ENCODE measurements around the gene CPED1. TPM values are rescaled to one million over a fixed set of nuclear protein-coding genes. Genes with fewer than 3 reads are reported as not detected.
"Not testable (repeated sequence)": the region's sequence is repeated elsewhere in the genome, so short reads cannot be mapped to it uniquely, and the experiment has no call there.

Gene CPED1
- total and polyA plus RNA-seq, 7 experiments from 2014 or later = 0.10 to 4.5 (median 0.40) TPM; not detected in 2

GRCh38 chr7:121183883-121184282 lies 195.4 kb downstream of the CPED1 start:
- H3K4me3 ChIP-seq (ENCODE audit: low read length); H3K4me1 ChIP-seq (ENCODE audit: control insufficient read depth in 2 of 2, insufficient read depth in 2 of 2, low read length in 2 of 2); H3K36me3 ChIP-seq (ENCODE audit: control insufficient read depth in 2 of 3, insufficient read depth in 3 of 3, low read length in 3 of 3); H3K27ac Mint-ChIP-seq; DNase-seq; H3K36me3 Mint-ChIP-seq; H3K4me1 Mint-ChIP-seq; H3K27ac ChIP-seq (ENCODE audit: low read depth, low read length); H3K9me3 ChIP-seq (ENCODE audit: control insufficient read depth in 2 of 3, low read length in 3 of 3); ATAC-seq; CTCF ChIA-PET; intact Hi-C loops (cut with micrococcal nuclease); H3K27me3 ChIP-seq (ENCODE audit: control insufficient read depth in 2 of 2, insufficient read depth in 2 of 2, low read length in 2 of 2); H3K4me3 Mint-ChIP-seq; H3K9me3 Mint-ChIP-seq: not testable (repeated sequence)
- peaks cover 0 to 22% (median 10%) of the 10 kb centered on the region in 5 donors for H3K27me3 Mint-ChIP-seq
- POLR2A ChIA-PET = interaction anchor here (0.7 kb wide), 1 partner anchor 47 kb away, joined by 3 read pairs; no protein-coding TSS in a partner anchor

GRCh38 chr7:121186746-121187145 lies 198.2 kb downstream of the CPED1 start:
- H3K9me3 ChIP-seq (ENCODE audit: control insufficient read depth in 2 of 3, low read length in 3 of 3) = no peaks in the 10 kb centered on the region
- H3K4me3 ChIP-seq (ENCODE audit: low read length) = no peak overlapping the region
- Mint-ChIP-seq H3K4me1 (peaks cover 0 to 3% (median 0%) of the 10 kb centered on the region in 7 donors), H3K27me3 (peaks cover 0 to 22% (median 10%) of the 10 kb centered on the region in 5 donors), H3K9me3 (peaks cover 0 to 4% (median 0%) of the 10 kb centered on the region in 11 donors), H3K4me3 (no peak overlapping the region), H3K36me3 (no peaks in the 10 kb centered on the region), H3K27ac (no peak overlapping the region)
- no peaks in the 10 kb centered on the region for H3K4me1 ChIP-seq (ENCODE audit: control insufficient read depth in 2 of 2, insufficient read depth in 2 of 2, low read length in 2 of 2)
- intact Hi-C loops (cut with micrococcal nuclease) = no loop called here
- DNase-seq (no peak), ATAC-seq (no peak)
- H3K27ac ChIP-seq (ENCODE audit: low read depth, low read length) = no peak overlapping the region
- H3K27me3 ChIP-seq (ENCODE audit: control insufficient read depth in 2 of 2, insufficient read depth in 2 of 2, low read length in 2 of 2) = no peaks in the 10 kb centered on the region
- ChIA-PET POLR2A (no interaction called here), CTCF (no interaction called here)
- no peaks in the 10 kb centered on the region for H3K36me3 ChIP-seq (ENCODE audit: control insufficient read depth in 2 of 3, insufficient read depth in 3 of 3, low read length in 3 of 3)

- intact Hi-C loops (cut with micrococcal nuclease) = no loop called here
- POLR2A ChIA-PET = no interaction called here
- Histone ChIP-seq H3K27ac (ENCODE audit: low read depth, low read length) (no peak overlapping the region), H3K27me3 (ENCODE audit: control insufficient read depth in 2 of 2, insufficient read depth in 2 of 2, low read length in 2 of 2) (no peaks in the 10 kb centered on the region), H3K9me3 (ENCODE audit: control insufficient read depth in 2 of 3, low read length in 3 of 3) (no peaks in the 10 kb centered on the region), H3K4me1 (ENCODE audit: control insufficient read depth in 2 of 2, insufficient read depth in 2 of 2, low read length in 2 of 2) (no peaks in the 10 kb centered on the region), H3K36me3 (ENCODE audit: control insufficient read depth in 2 of 3, insufficient read depth in 3 of 3, low read length in 3 of 3) (no peaks in the 10 kb centered on the region), H3K4me3 (ENCODE audit: low read length) (no peak overlapping the region)
- CTCF ChIA-PET = no interaction called here
- H3K4me3 Mint-ChIP-seq = no peak overlapping the region
- DNase-seq = no peak
- ATAC-seq = no peak
- H3K27me3 Mint-ChIP-seq = peaks cover 0 to 22% (median 10%) of the 10 kb centered on the region in 5 donors
- H3K36me3 Mint-ChIP-seq = no peaks in the 10 kb centered on the region
- peaks cover 0 to 4% (median 0%) of the 10 kb centered on the region in 11 donors for H3K9me3 Mint-ChIP-seq
- no peak overlapping the region for H3K27ac Mint-ChIP-seq
- H3K4me1 Mint-ChIP-seq = peaks cover 0 to 3% (median 0%) of the 10 kb centered on the region in 7 donors
These were observed 198.7 kb downstream of the CPED1 start for GRCh38 chr7:121187222-121187621.

- POLR2A ChIA-PET = no interaction called here
- Histone ChIP-seq H3K27ac (ENCODE audit: low read depth, low read length) (no peak overlapping the region), H3K27me3 (ENCODE audit: control insufficient read depth in 2 of 2, insufficient read depth in 2 of 2, low read length in 2 of 2) (no peaks in the 10 kb centered on the region), H3K4me3 (ENCODE audit: low read length) (no peak overlapping the region), H3K36me3 (ENCODE audit: control insufficient read depth in 2 of 3, insufficient read depth in 3 of 3, low read length in 3 of 3) (no peaks in the 10 kb centered on the region), H3K4me1 (ENCODE audit: control insufficient read depth in 2 of 2, insufficient read depth in 2 of 2, low read length in 2 of 2) (no peaks in the 10 kb centered on the region), H3K9me3 (ENCODE audit: control insufficient read depth in 2 of 3, low read length in 3 of 3) (no peaks in the 10 kb centered on the region)
- CTCF ChIA-PET = no interaction called here
- H3K27ac Mint-ChIP-seq = no peak overlapping the region
- no peak for ATAC-seq
- H3K9me3 Mint-ChIP-seq = peaks cover 0 to 4% (median 0%) of the 10 kb centered on the region in 11 donors
- no peaks in the 10 kb centered on the region for H3K36me3 Mint-ChIP-seq
- peaks cover 0 to 3% (median 0%) of the 10 kb centered on the region in 7 donors for H3K4me1 Mint-ChIP-seq
- no peak for DNase-seq
- H3K27me3 Mint-ChIP-seq = peaks cover 0 to 22% (median 10%) of the 10 kb centered on the region in 5 donors
- H3K4me3 Mint-ChIP-seq = no peak overlapping the region
- intact Hi-C loops (cut with micrococcal nuclease) = no loop called here
These were observed 199.2 kb downstream of the CPED1 start for GRCh38 chr7:121187676-121188075.

- H3K27ac ChIP-seq (ENCODE audit: low read depth, low read length) = no peak overlapping the region
- ChIA-PET CTCF (no interaction called here), POLR2A (no interaction called here)
- Mint-ChIP-seq H3K4me3 (no peak overlapping the region), H3K27me3 (peaks cover 0 to 14% (median 0%) of the 10 kb centered on the region in 5 donors), H3K27ac (no peak overlapping the region), H3K36me3 (no peaks in the 10 kb centered on the region), H3K4me1 (no peaks in the 10 kb centered on the region), H3K9me3 (peaks cover 0 to 4% (median 0%) of the 10 kb centered on the region in 11 donors)
- DNase-seq (no peak), ATAC-seq (no peak)
- H3K4me3 ChIP-seq (ENCODE audit: low read length) = no peak overlapping the region
- no peaks in the 10 kb centered on the region for H3K9me3 ChIP-seq (ENCODE audit: control insufficient read depth in 2 of 3, low read length in 3 of 3)
- H3K4me1 ChIP-seq (ENCODE audit: control insufficient read depth in 2 of 2, insufficient read depth in 2 of 2, low read length in 2 of 2) = no peaks in the 10 kb centered on the region
- no peaks in the 10 kb centered on the region for H3K27me3 ChIP-seq (ENCODE audit: control insufficient read depth in 2 of 2, insufficient read depth in 2 of 2, low read length in 2 of 2)
- intact Hi-C loops (cut with micrococcal nuclease) = no loop called here
- no peaks in the 10 kb centered on the region for H3K36me3 ChIP-seq (ENCODE audit: control insufficient read depth in 2 of 3, insufficient read depth in 3 of 3, low read length in 3 of 3)
These were observed 204.3 kb downstream of the CPED1 start for GRCh38 chr7:121192834-121193233.

GRCh38 chr7:121195010-121195409 lies 206.5 kb downstream of the CPED1 start:
- Histone ChIP-seq H3K27me3 (ENCODE audit: control insufficient read depth in 2 of 2, insufficient read depth in 2 of 2, low read length in 2 of 2) (no peaks in the 10 kb centered on the region), H3K4me1 (ENCODE audit: control insufficient read depth in 2 of 2, insufficient read depth in 2 of 2, low read length in 2 of 2) (no peaks in the 10 kb centered on the region), H3K36me3 (ENCODE audit: control insufficient read depth in 2 of 3, insufficient read depth in 3 of 3, low read length in 3 of 3) (no peaks in the 10 kb centered on the region), H3K4me3 (ENCODE audit: low read length) (no peak overlapping the region), H3K27ac (ENCODE audit: low read depth, low read length) (no peak overlapping the region), H3K9me3 (ENCODE audit: control insufficient read depth in 2 of 3, low read length in 3 of 3) (no peaks in the 10 kb centered on the region)
- Mint-ChIP-seq H3K27ac (no peak overlapping the region), H3K4me3 (no peak overlapping the region), H3K27me3 (peaks cover 0 to 16% (median 0%) of the 10 kb centered on the region in 5 donors), H3K9me3 (peaks cover 0 to 1% (median 0%) of the 10 kb centered on the region in 11 donors), H3K4me1 (no peaks in the 10 kb centered on the region), H3K36me3 (no peaks in the 10 kb centered on the region)
- DNase-seq (no peak), ATAC-seq (no peak)
- intact Hi-C loops (cut with micrococcal nuclease) = no loop called here
- POLR2A ChIA-PET = no interaction called here
- CTCF ChIA-PET = no interaction called here

GRCh38 chr7:121195874-121196273 lies 207.4 kb downstream of the CPED1 start:
- peaks cover 0 to 14% (median 0%) of the 10 kb centered on the region in 5 donors for H3K27me3 Mint-ChIP-seq
- Histone ChIP-seq H3K27me3 (ENCODE audit: control insufficient read depth in 2 of 2, insufficient read depth in 2 of 2, low read length in 2 of 2) (no peaks in the 10 kb centered on the region), H3K4me1 (ENCODE audit: control insufficient read depth in 2 of 2, insufficient read depth in 2 of 2, low read length in 2 of 2) (no peaks in the 10 kb centered on the region), H3K27ac (ENCODE audit: low read depth, low read length) (no peak overlapping the region), H3K4me3 (ENCODE audit: low read length) (no peak overlapping the region), H3K9me3 (ENCODE audit: control insufficient read depth in 2 of 3, low read length in 3 of 3) (no peaks in the 10 kb centered on the region), H3K36me3 (ENCODE audit: control insufficient read depth in 2 of 3, insufficient read depth in 3 of 3, low read length in 3 of 3) (no peaks in the 10 kb centered on the region)
- DNase-seq = no peak
- CTCF ChIA-PET = no interaction called here
- H3K4me1 Mint-ChIP-seq = no peaks in the 10 kb centered on the region
- POLR2A ChIA-PET = no interaction called here
- intact Hi-C loops (cut with micrococcal nuclease) = no loop called here
- H3K4me3 Mint-ChIP-seq = no peak overlapping the region
- H3K9me3 Mint-ChIP-seq = no peaks in the 10 kb centered on the region
- no peak overlapping the region for H3K27ac Mint-ChIP-seq
- H3K36me3 Mint-ChIP-seq = no peaks in the 10 kb centered on the region
- no peak for ATAC-seq
